GM18519 (cell line): ENCODE measurements around the gene OCA2.
"Not testable (repeated sequence)": the region's sequence is repeated elsewhere in the genome, so short reads cannot be mapped to it uniquely, and the experiment has no call there.

Experiments used
- ATAC-seq: cut with Tn5 transposase; IDR thresholded peaks from one replicate; pipeline ENCODE4 v1.9.1; 2021; ENCODE audit warnings: mild to moderate bottlenecking, moderate library complexity; ENCODE audit not compliant: unreplicated experiment, low FRiP score

The OCA2 gene

DNA sequence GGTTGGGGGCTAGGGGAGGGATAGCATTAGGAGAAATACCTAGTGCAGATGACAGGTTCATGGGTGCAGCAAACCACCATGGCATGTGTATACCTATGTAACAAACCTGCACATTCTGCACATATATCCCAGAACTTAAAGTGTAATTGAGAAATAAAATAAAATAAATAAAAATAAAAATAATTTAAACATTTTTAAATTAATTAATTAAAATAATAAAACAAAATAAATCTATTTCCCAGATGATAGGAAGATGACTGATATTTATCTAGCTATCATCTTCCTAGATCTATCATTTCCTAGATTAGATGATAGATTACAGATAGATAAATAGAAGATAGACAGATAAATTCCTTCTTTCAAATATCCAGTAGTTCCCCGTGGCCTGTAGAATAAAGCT, 137.3 kb downstream of the OCA2 start:
- ATAC-seq, result no peak

DNA sequence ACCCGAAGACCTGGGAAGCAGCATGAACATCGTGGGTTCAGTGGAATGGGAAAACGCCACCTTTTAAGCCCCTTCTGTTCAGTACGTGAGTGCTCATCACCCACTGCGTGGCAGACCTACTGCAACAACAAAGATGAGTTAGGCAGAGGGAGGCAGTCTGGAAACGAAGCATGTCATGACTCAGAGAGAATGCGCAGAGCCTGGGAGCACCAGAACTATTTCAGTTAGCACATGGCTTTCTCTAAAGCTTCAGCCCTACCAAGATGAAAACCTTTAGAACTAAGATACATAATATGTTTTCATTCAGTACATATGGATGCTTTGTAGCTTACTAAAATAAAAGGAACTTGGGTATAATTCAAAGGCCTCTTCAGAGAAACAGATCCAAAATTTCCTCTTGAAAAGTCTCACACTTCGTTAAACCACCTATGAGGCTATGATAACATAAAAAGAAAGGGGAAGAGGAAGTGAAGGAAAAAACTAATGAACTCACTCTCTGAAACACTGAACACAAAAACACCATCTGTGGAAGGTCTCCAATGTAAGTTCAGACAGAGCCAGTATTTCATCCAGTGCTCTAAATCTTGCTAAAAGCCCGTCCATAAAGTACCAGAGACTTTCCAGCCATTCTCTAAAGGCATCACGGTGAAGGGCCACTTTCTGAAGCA, 140.1 kb downstream of the OCA2 start:
- ATAC-seq, result no peak

DNA sequence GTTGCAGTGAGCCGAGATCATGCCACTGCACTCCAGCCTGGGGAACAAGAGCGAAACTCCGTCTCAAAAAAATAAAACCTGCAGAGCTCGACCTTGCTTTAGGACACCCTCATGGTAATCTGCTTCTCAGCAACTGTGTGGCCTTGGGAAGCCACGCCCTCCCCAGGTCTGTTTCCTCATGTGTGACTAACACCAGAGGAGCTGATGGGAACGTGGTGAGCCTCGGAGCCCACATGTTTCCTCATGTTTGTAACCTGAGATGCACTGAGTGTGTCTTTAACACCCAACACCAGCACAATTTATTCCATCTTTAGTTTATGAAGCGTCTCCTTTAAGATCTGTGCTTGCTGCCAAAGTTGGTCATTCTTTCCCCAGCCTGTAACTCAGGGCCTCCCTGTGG, 142.8 kb downstream of the OCA2 start:
- no peak for ATAC-seq

DNA sequence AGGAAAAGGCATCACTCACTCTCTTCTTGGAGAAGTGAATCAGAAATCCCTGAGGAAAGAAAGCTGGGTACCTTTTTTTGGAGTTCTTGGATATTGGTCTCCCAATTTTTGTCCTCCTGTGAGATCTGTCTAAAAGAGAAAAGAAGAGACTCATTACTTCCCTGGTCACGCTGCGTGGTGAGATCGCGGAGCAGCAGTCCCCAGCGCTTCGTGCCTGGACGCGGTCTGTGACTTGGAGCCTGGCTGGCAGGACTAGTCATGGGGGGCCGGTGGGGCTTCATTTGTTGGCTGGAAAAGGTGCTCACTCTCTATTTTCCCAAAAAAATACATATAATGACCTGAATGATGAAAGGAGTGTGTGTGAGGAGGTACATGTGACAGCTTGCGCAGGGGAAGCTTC, 144.0 kb downstream of the OCA2 start:
- ATAC-seq, result no peak

DNA sequence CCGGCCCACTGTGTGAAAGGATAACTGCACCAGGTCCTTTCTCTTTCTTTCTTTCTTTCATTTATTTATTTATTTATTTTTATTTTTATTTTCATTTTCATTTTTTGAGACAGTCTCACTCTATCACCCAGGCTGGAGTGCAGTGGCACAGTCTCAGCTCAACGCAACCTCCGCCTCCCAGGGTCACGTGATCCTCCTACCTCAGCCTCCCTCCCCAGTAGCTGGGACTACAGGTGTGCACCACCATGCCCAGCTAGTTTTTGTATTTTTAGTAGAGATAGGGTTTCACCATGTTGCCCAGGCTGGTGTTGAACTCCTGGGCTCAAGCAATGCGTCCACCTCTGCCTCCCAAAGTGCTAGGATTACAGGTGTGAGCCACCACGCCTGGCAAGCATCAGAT, 146.5 kb downstream of the OCA2 start:
- not testable (repeated sequence) for ATAC-seq

DNA sequence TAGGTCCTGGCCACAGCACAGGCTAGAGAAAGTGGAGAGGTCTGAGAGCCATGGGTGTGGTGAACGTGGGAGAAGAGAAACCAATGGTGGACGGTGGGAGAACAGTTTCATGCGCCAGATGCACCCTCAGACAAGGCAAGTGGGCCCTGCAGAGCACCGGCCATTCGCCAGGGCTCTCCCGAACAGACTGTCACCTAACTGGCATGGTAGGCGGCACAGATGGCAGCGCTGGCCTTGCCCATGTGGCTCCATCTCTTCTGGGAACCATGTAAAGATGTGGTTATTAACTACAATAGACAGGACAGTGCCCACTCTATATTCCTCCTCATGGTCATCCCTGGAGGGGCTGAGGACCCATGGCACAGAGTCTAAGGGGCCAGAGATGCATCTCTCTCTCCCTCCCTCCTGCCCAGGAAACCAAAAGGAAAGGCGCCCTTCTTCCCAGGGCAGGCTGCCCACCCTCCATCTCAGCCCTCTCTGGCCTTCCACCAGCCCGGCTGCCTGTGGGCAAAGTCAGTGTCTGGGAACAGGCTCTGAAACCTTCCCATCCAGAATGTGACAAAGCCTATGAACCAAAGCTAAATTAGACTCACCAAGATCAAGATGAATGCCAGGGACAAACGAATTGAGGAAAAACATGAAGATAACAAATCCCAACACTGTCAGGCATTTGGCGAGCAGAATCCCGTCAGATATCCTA, 147.8 kb downstream of the OCA2 start:
- ATAC-seq, result no peak

DNA sequence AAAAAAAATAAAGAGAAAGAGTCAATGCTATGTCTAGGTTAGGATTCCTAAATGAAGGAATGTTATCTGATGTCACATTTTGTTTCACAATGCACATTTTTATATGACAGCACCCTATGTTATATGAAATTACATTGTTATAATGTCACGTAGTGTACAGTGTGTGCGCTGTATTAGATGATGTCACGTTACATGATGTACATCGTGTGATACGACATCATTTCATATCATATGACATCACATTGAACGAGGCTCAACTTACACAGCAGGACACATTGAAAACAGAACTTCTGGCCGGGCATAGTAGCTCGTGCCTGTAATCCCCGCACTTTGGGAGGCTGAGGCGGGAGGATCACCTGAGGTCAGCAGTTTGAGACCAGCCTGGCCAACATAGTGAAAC, 150.0 kb downstream of the OCA2 start:
- no peak for ATAC-seq

DNA sequence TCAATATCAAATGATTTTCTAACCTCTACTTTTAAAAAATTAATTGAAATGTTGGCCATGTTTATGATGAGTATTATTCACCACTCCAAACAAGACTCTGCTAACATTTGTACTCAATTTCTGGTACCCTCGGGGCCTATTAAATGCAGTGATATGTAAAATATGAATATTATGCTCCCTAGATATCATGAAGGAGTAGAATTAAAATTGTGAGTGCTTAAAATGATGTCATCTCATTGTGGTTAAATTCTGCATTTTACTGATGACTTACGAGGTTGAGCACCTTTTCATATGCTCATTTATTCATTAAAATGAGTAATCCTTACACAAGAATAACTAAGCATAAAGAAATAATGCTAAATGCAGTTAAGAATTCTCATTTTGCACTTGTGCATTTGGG, 159.9 kb downstream of the OCA2 start:
- no peak for ATAC-seq

DNA sequence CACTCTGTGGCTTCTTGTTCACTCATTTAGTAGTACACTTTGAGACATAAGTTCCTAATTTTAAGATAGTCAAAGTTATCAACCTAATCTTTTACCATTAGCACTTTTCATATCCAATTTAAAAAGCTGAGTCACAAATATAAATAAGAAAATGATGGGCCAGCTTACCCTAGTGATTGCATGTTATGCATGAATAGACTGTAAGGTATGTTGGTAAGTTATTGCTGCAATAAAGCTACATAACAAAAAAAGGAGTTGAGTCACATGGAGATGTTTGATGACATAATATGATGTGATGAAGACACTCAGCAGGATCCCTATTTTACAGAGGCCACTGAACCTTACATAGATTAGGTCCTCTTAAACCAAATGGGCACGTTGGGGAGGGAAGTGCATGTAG, 161.3 kb downstream of the OCA2 start:
- no peak for ATAC-seq

DNA sequence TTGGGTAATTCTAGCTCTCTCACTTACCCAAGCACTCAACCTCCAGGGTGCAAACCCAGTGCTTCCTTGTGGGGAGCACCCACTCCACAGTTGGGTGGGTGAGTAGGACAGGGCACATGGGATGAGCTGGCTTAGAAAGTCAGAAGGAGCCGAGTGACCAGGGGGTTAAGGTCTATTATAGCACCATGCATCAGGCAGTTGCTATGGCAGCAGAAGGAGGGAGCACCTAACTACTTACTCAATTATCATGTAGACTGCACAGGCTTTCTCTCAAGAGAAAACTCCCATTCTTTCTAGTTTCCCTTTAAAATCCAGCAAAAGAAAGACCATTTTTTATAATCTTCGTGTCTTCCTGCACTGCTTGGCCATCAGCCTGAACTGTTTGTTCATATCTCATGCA, 163.0 kb downstream of the OCA2 start:
- ATAC-seq, result no peak

DNA sequence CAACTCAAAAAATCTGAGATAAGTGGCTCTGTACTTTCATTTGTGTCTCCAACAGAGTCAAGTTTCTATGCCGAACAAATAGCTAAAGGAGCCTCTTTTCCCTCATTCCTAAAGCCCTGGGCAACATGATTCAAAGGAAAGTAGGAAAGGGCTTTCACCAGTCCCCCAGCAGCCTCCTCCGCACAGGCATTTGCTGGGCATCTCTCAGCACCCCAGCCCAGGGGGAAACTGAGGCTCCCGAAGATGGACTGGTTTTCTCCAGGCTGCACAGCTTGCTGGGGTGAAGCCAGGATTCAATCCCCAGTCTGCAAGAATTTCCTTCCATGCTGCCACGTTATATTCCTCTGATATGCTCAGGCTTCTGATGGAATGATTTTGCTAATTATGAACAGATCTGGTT, 163.8 kb downstream of the OCA2 start:
- ATAC-seq, result no peak

DNA sequence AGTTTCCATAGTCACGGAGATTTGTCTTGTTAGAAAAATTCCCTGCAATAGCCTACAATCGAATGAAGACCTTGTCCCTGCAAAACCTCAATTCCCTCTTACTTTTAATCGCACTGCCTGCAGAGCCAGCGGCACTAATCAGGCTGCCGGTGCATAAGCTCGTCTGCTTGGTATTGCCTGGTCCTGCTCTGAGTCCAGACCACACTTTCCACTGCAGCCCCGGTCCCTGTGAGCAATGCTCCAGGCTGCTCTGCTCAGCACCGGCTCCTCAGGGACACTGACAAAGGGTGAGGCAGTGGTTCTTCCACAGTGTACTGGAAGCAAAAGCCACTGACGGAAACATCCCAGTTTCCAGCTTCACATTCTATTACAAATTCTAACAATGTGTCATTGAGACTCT, 164.3 kb downstream of the OCA2 start:
- no peak for ATAC-seq

DNA sequence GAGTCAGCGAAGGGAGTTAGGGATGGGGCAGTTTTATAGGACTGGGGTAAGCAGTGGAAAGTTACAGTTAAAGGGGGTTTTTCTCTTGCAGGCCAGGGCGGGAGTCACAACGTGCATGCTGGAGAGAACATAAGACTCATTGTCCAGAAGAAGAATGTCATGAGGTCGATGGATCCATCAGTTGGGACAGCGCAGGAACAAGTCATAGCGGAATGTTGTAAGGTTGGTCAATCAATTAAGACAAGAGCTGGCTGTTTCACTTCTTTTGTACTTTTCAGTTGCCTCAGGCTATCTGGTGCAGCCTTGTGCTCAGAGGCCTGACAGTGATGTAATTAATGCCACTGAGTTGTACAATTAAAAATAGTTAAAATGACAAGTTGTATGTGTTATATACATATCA, 165.6 kb downstream of the OCA2 start:
- ATAC-seq, result no peak

DNA sequence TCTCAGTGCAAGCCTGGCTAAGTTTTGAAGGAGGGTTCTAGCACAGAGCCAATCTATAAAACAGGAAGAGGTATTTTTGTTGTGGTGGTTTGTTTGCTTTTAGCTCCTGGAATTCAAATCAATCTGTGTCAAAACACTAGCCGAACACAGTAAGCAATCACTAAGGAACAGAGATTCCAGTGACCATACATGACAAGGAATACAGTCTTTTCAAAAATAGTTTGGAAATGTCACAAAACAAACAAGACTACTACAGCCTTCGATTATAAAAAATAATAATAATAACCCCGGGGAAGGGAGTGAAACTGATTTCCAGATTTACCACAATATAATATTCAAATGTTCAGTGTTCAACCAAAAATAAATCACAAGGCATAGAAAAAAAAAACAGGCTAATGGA, 166.5 kb downstream of the OCA2 start:
- ATAC-seq, result no peak

DNA sequence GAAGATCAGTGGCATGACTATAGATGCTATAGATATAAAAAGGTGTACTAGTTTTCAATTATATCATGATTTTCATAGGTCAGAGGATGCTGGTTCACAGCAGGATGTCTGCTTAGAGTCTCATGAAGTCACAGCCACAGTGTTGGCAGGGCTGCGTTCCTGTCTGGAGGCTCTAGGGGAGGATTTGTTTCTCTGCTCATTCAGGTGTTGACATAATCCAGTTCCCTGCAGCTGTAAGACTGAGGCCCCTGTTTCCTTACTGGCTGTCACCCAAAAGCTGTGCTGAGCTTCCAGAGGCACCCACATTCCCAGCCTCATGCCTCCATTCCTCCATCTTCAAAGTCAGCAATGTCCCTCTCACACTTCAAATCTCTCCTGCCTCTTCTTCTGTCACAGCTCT, 170.7 kb downstream of the OCA2 start:
- no peak for ATAC-seq

DNA sequence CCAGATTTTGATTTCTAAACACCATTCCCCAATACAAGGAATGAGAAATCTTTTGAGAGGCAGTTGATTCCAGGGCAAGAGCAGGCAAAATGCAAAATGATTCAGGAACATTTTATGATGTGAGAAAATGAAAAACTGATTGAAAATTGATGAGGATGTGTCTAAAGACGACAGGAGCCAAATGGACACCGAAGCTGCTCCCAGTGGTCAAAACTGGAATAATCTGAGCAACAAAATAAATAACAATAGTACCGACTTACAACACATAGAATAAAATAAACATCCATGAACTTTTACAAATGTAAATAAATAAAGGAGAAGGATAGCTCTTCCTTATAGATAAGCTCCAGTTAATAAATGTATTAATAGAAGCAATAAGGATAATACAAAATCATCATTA, 186.8 kb downstream of the OCA2 start:
- ATAC-seq, result no peak

DNA sequence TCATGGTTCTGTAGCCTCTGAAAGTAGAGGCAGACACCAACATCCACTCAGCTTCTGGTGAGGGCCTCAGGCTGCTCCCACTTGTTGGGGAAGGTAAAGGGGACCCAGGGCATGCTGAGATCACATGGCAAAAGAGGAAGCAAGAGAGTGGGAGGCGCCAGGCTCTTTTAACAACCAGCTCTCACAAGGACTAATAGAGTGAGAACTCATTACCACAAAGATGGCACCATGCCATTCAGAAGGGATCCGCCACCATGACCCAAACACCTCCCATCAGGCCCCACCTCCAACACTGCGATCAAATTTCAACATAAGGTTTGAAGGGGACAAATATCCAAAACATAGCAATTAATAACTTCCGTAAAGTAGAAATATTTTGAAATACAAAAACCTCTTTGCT, 192.3 kb downstream of the OCA2 start:
- ATAC-seq, result no peak

DNA sequence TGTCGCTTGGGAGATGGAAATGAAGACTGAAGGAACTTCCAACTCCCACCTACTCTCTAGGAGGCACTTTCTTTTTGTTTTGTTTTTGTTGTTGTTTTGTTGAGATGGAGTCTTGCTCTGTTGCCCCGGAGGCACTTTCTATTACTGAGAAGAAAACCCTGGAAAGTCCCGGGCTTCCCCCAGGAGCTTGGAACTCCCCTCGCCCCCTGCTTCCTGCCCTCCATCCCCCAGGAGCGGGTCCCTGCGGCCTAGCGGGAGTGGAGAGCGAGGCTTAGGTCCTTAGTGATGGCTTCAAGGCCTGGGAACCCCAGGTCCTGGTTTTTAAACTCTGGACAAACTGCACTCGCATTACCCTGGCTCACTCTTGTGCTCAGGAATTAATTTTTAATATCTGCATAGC, 195.7 kb downstream of the OCA2 start:
- no peak for ATAC-seq

DNA sequence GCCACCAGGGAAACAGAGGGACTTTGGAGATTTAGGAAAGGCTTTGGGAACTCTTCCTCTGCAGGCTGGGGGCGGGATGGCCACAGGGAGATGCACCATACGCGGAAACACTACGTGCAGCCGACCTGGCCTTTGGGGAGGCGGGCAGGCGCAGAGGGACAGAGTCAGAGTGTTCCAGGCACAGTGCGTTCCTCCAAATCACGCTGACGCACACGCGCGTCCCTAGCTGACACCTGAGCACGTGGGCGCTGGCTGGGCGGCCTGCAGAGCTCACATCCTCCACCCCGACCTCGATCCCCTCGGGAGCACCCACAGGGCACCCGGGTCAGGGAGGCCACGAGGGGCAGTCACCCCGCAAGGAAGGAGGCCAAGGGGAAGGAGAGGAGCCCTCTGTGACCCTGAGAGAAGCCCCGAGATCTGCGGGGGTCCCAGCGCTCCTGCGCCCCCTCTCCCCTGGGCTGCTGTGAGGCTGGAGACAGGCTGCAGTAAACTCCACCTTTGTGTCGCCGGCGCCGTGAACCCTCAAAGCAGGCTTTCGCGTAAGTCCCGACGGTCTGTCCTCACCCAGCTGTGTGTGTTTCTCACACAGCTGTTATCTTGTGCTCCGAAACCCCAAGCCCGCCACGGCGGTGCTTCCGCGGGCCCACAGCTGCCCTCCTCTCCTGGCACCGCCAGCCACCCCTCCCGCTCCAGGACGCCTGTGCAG, 196.3 kb downstream of the OCA2 start:
- no peak for ATAC-seq

DNA sequence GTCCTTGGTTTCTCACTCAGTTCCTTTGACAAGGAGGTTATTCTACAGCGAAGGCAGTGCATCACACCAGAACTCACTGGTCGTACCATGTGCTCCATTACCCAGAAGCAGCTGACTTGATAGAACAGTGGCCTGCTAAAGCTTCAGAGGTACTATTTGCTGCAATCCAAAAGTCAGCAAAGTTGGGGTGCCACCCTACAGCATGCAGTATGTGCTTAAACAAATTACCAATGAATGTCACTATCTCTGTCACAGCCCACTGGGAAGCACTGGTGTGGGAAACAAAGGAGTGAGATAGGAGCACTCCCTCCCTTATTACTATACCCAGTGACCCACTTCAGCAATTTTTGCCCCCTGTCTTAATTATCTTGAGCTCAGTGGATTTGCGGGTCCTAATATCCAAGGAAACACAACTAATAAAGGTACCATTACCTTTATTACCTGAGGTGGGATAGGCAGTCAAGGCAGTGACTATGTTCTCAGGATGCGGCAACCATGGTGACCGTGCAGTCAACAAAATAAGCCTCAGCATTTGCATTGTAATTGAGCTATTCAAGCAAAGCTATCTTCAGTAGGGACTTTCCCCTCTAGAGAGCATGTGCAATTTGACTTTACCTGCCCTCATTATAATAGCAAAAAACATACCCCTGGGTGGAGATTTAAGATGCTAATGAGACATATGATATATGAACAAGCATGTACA, 199.4 kb downstream of the OCA2 start:
- ATAC-seq, result no peak

DNA sequence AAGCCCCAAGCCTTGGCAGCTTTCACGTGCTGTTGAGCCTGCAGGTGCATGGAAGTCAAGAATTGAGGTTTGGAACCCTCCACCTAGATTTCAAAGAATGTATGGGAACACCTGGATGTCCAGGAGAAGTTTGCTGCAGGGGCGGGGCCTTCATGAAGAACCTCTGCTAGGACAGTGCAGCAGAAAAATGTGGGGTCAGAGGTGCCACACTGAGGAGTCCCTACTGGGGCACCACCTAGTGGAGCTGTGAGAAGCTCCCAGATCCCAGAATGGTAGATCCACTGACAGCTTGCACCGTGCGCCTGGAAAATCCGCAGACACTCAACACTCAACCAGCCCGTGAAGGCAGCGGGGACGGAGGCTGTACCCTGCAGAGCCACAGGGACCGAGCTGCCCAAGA, 201.6 kb downstream of the OCA2 start:
- ATAC-seq, result no peak
